Uterus (tissue), 4 donors: ENCODE results near the gene DRC3. TPM values are rescaled to one million over a fixed set of nuclear protein-coding genes. Genes with fewer than 3 reads are reported as not detected.

Experiments used
- DNase-seq, 2 donors: peaks; one replicate each; pipeline ENCODE4 v3.0.0-alpha.2; 2019 to 2020
- H3K27ac ChIP-seq, 2 donors: fragments of 200-600 bp; sonication (generic); 1 replicate in 1 of 2; 2 replicates in 1 of 2; pipeline ENCODE4 v1.5.1; 2016 to 2018
- H3K27me3 ChIP-seq, 2 donors: fragments of 200-600 bp; sonication (generic); one replicate each; pipeline ENCODE4 v1.5.1; 2018 to 2019; ENCODE audit warnings: control low read depth in 1 of 2
- H3K36me3 ChIP-seq, 2 donors: fragments of 200-600 bp; sonication (generic); one replicate each; pipeline ENCODE4 v1.5.1; 2019; ENCODE audit warnings: control low read depth in 1 of 2
- H3K4me1 ChIP-seq, 2 donors: fragments of 200-600 bp; sonication (generic); one replicate each; pipeline ENCODE4 v1.5.1; 2018 to 2019; ENCODE audit warnings: control low read depth in 1 of 2
- H3K4me3 ChIP-seq, 2 donors: fragments of 200-600 bp; sonication (generic); 1 replicate in 1 of 2; 2 replicates in 1 of 2; pipeline ENCODE4 v1.5.1; 2018 to 2019; ENCODE audit warnings: mild to moderate bottlenecking in 1 of 2
- H3K9me3 ChIP-seq, 2 donors: fragments of 200-600 bp; sonication (generic); one replicate each; pipeline ENCODE4 v1.5.1; 2019; ENCODE audit warnings: control low read depth in 1 of 2
- POLR2A ChIP-seq, 2 donors: fragments of 450-650 bp; IDR thresholded peaks; one replicate each; pipeline ENCODE4 v1.6.1; 2016; ENCODE audit warnings: antibody characterized with exemption in 2 of 2, mild to moderate bottlenecking in 1 of 2, moderate library complexity in 1 of 2
- intact Hi-C: fragments of 100-400 bp; cut with DNase I; formaldehyde crosslinking; loops from one replicate; pipeline ENCODE4 v1.15.1; 2023; ENCODE audit warnings: low total_unique reads
- total RNA-seq, 4 donors: library from RNA; depleted of rRNA in 3 of 4; stranded (reverse); fragments of >200 nt in 3 of 4; gene quantifications; one replicate each; pipeline versions ENCODE4 v1.1.0 to v1.2.4, GENCODE V29; 2014 to 2023
- TF ChIP-seq, protein P1 (sequence below), 4 experiments: fragments of 200-600 bp in 2 of 4; fragments of 450-650 bp in 2 of 4; sonication (generic) in 2 of 4; IDR thresholded peaks; one replicate each; pipeline ENCODE4 v1.5.1; 2016 to 2019; ENCODE audit warnings: antibody characterized with exemption in 4 of 4, mild to moderate bottlenecking in 2 of 4, moderate library complexity in 1 of 4
- donor health status: DM: yes; HTN: yes; CAD: no.

The DRC3 gene
- total RNA-seq, 4 donors from 2014 or later: 7.7 to 18.5 (median 13.6) TPM

DNA sequence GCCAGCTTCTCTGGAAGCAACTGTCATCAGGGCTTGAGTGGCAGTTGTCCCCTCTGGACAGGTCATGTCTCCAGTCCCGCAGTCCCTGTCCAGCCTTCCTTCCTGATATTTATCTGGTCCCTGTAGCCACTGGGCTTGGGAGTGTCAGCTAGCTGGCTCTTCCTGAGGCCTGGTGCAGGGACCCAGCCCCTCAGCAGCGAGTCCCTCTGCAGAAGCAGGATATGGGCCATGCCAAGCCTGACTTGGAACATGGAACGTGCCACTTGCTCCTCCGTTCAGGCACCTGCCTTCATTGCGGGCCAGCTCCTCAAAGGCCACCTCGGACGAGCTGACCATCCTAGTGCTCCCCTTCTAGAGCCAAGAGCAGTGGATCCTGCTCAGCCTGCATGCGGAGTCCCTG, 26.3 kb downstream of the DRC3 start:
- DNase-seq: no peak
- H3K27ac ChIP-seq: no peak overlapping the region
- no peaks in the 10 kb centered on the region for H3K4me1 ChIP-seq
- TF ChIP-seq, protein P1, sequence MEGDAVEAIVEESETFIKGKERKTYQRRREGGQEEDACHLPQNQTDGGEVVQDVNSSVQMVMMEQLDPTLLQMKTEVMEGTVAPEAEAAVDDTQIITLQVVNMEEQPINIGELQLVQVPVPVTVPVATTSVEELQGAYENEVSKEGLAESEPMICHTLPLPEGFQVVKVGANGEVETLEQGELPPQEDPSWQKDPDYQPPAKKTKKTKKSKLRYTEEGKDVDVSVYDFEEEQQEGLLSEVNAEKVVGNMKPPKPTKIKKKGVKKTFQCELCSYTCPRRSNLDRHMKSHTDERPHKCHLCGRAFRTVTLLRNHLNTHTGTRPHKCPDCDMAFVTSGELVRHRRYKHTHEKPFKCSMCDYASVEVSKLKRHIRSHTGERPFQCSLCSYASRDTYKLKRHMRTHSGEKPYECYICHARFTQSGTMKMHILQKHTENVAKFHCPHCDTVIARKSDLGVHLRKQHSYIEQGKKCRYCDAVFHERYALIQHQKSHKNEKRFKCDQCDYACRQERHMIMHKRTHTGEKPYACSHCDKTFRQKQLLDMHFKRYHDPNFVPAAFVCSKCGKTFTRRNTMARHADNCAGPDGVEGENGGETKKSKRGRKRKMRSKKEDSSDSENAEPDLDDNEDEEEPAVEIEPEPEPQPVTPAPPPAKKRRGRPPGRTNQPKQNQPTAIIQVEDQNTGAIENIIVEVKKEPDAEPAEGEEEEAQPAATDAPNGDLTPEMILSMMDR (IDR thresholded peaks at IDR 0.05): no peak
- TF ChIP-seq POLR2A (IDR thresholded peaks at IDR 0.05): no peak
- no peaks in the 10 kb centered on the region for H3K27me3 ChIP-seq
- intact Hi-C loops: no loop called here
- H3K36me3 ChIP-seq: no peaks in the 10 kb centered on the region
- H3K4me3 ChIP-seq: no peak overlapping the region
- H3K9me3 ChIP-seq: no peaks in the 10 kb centered on the region

DNA sequence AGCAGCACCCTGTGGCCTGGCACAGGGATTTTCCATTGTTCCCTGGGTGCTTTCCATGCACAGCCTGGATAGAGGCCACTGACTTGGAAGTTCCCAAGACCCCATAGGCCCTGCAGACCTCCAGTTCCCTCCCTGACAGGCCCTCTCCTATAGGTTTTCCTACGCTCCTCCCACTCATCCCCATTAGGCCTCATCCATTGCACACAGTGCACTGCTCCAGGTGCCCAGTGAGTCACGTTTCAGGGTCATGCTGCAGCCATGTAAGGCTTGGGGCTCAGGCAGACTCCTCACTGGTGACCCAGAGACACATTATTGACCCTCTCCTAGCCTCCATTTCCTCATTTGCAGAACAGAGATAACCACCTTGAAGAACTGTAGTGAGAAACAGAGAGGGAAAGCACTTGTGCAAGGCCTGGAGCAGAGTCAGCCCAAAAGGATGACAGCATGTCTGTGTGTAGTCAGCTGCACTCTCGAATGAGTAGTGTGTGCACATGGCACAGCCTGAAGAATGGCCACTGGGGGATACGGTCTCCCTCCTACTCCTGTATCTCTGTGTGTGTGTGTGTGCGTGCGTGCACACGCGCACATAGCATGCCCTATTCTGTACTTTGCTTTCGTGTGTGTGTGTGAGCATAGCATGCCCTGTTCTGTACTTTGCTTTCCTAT, 26.8 kb downstream of the DRC3 start:
- DNase-seq: no peak
- no peaks in the 10 kb centered on the region for H3K4me1 ChIP-seq
- TF ChIP-seq, protein P1 (IDR thresholded peaks at IDR 0.05): no peak
- no peak for TF ChIP-seq POLR2A (IDR thresholded peaks at IDR 0.05)
- no peaks in the 10 kb centered on the region for H3K36me3 ChIP-seq
- no peaks in the 10 kb centered on the region for H3K27me3 ChIP-seq
- no peaks in the 10 kb centered on the region for H3K9me3 ChIP-seq
- no peak overlapping the region for H3K27ac ChIP-seq
- intact Hi-C loops: no loop called here
- H3K4me3 ChIP-seq: no peak overlapping the region

DNA sequence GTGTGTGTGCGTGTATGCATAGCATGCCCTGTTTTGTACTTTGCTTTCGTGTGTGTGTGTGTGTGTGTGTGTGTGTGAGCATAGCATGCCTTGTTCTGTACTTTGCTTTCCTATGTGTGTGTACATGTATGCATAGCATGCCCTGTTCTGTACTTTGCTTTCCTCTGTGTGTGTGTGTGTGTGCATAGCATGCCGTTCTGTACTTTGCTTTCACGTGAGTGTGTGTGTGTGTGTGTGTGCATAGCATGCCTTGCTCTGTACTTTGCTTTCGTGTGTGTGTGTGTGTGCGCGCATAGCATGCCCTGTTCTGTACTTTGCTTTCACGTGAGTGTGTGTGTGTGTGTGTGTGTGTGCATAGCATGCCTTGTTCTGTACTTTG, 27.4 kb downstream of the DRC3 start:
- H3K27me3 ChIP-seq: no peaks in the 10 kb centered on the region
- H3K4me1 ChIP-seq: no peaks in the 10 kb centered on the region
- no peak for DNase-seq
- H3K9me3 ChIP-seq: no peaks in the 10 kb centered on the region
- TF ChIP-seq, protein P1 (IDR thresholded peaks at IDR 0.05): no peak
- TF ChIP-seq POLR2A (IDR thresholded peaks at IDR 0.05): no peak
- no peak overlapping the region for H3K4me3 ChIP-seq
- no peak overlapping the region for H3K27ac ChIP-seq
- intact Hi-C loops: no loop called here
- no peaks in the 10 kb centered on the region for H3K36me3 ChIP-seq

DNA sequence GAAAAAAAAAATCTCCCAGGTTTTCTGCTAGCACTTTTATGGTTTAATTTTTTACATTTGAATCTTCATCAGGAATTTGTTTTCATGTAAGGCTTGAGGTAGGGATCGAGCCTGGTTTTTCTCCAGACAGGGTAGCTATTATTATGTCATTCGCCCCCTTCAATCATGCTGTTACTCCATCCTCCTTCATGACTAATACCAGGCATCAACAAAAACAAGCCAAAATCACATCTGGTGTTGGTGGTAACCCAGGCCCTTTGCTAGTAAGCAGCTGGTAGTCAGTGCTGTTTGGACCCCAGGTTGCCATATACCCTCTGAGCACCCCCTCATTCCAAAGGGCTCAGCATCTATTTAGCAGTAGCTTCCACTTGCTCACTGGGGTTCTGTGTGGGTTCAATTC, 29.5 kb downstream of the DRC3 start:
- H3K9me3 ChIP-seq: no peaks in the 10 kb centered on the region
- intact Hi-C loops: no loop called here
- H3K36me3 ChIP-seq: no peaks in the 10 kb centered on the region
- no peak for DNase-seq
- TF ChIP-seq POLR2A (IDR thresholded peaks at IDR 0.05): no peak
- TF ChIP-seq, protein P1 (IDR thresholded peaks at IDR 0.05): no peak
- H3K27me3 ChIP-seq: no peaks in the 10 kb centered on the region
- no peaks in the 10 kb centered on the region for H3K4me1 ChIP-seq
- H3K27ac ChIP-seq: no peak overlapping the region
- H3K4me3 ChIP-seq: no peak overlapping the region

DNA sequence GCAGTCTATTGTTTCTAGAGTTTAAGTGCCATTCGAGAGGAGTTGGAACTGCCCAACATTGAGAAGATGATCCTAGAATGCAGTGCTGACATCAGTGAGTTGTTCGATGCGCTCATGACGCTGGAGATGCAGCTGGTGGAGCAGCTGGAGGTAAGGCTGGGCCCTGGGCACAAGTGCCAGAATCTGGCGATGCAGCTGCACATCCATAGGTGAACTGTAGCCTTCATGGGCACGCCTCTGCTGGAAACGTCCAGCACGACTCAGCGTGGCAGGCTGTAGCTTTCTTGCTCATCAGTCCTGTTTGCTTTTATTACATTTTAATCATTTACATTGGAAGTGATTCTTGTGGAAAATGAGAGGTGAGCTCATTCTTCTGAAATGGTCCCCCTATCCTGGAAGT, 31.7 kb downstream of the DRC3 start:
- intact Hi-C loops: no loop called here
- Histone ChIP-seq H3K9me3 (no peaks in the 10 kb centered on the region), H3K36me3 (no peaks in the 10 kb centered on the region), H3K4me1 (no peaks in the 10 kb centered on the region), H3K27me3 (no peaks in the 10 kb centered on the region), H3K27ac (no peak overlapping the region), H3K4me3 (no peak overlapping the region)
- DNase-seq: no peak
- TF ChIP-seq, protein P1 (IDR thresholded peaks at IDR 0.05): no peak
- TF ChIP-seq POLR2A (IDR thresholded peaks at IDR 0.05): no peak
